Cardiac muscle cell (in vitro differentiated cells and primary cell): Measurements from ENCODE around the gene SIPA1. TPM values are rescaled to one million over a fixed set of nuclear protein-coding genes. Genes with fewer than 3 reads are reported as not detected.
A peak's percentile ranks its signal among the peaks of the same experiment; 100 is the strongest.

Experiments used
- DNase-seq, 2 donors: peaks; one replicate each; pipeline versions ENCODE4 v3.0.0 to v3.0.0-alpha.2; 2010 to 2017; ENCODE audit warnings: low read depth in 1 of 2, low spot score in 1 of 2
- H3K27ac ChIP-seq: fragments of 200-600 bp; sonication (generic); 2 replicates; pipeline ENCODE4 v1.5.1; 2016
- H3K27me3 ChIP-seq: fragments of 200-600 bp; sonication (generic); 2 replicates; pipeline ENCODE4 v1.6.0; 2016; ENCODE audit warnings: control low read depth
- H3K36me3 ChIP-seq: fragments of 200-600 bp; sonication (generic); 2 replicates; pipeline ENCODE4 v1.5.1; 2016; ENCODE audit warnings: control low read depth
- H3K4me1 ChIP-seq: fragments of 200-600 bp; sonication (generic); 2 replicates; pipeline ENCODE4 v1.8.1; 2017; ENCODE audit warnings: low read depth, mild to moderate bottlenecking, mixed run types
- H3K4me3 ChIP-seq: fragments of 200-600 bp; sonication (generic); 2 replicates; pipeline ENCODE4 v1.5.1; 2016; ENCODE audit warnings: mild to moderate bottlenecking
- H3K9me3 ChIP-seq: fragments of 200-600 bp; sonication (generic); 2 replicates; pipeline ENCODE4 v1.5.1; 2017; ENCODE audit warnings: low read depth, mild to moderate bottlenecking, control low read depth
- CTCF ChIP-seq: IDR thresholded peaks from 2 replicates; pipeline ENCODE4 v1.5.1; 2012; ENCODE audit warnings: low read depth, mild to moderate bottlenecking, low read length
- polyA plus RNA-seq: library from polyadenylated mRNA; unstranded; fragments of >200 nt; fragmentation: Nextera tagmentation; extraction: Ambion mirVana; gene quantifications from 2 replicates; pipeline ENCODE4 v1.2.1, GENCODE V29; 2016
- total RNA-seq: library from RNA; depleted of rRNA; stranded (reverse); fragments of >200 nt; gene quantifications from 2 replicates; pipeline ENCODE4 v1.2.3, GENCODE V29; 2016

The SIPA1 gene
- total and polyA plus RNA-seq, 2 experiments from 2014 or later, result 21.6 to 25.9 TPM

DNA sequence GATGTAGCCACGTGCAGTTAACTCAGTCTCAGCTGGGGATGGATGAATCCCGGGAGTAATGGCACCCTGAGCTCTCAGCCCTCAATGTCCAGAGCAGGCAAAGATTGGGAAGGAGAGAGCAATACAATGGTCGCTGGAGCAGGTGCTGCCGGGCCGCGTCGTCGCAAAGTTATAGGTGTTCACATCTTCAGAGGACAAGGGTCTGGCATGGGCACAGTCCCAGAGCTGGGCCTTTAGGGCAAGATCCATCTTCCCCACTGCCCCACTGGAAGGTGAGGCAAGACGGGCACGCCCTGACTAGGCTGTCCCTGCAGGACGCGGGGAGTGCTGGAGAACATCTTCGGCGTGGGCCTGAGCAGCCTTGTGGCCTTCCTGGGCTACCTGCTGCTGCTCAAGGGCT, 14.7 kb upstream of the SIPA1 start:
- no peaks in the 10 kb centered on the region for H3K9me3 ChIP-seq
- TF ChIP-seq CTCF, result no peak
- DNase-seq, result no peak
- no peak overlapping the region for H3K27ac ChIP-seq
- H3K36me3 ChIP-seq, result peaks cover 31% of the 10 kb centered on the region
- H3K4me1 ChIP-seq, result no peaks in the 10 kb centered on the region
- H3K27me3 ChIP-seq, result no peaks in the 10 kb centered on the region
- no peak overlapping the region for H3K4me3 ChIP-seq

GRCh38 chr11:65623852-65624616, 13.9 kb upstream of the SIPA1 start:
- no peak overlapping the region for H3K27ac ChIP-seq
- no peak overlapping the region for H3K4me3 ChIP-seq
- peaks cover 38% of the 10 kb centered on the region for H3K36me3 ChIP-seq
- H3K4me1 ChIP-seq, result no peaks in the 10 kb centered on the region
- DNase-seq, result no peak
- no peak for TF ChIP-seq CTCF
- no peaks in the 10 kb centered on the region for H3K27me3 ChIP-seq
- H3K9me3 ChIP-seq, result no peaks in the 10 kb centered on the region

GRCh38 chr11:65624931-65625627, 12.8 kb upstream of the SIPA1 start:
- no peak for DNase-seq
- Histone ChIP-seq H3K27ac (no peak overlapping the region), H3K4me3 (no peak overlapping the region), H3K27me3 (no peaks in the 10 kb centered on the region), H3K4me1 (no peaks in the 10 kb centered on the region), H3K9me3 (no peaks in the 10 kb centered on the region), H3K36me3 (peaks cover 39% of the 10 kb centered on the region)
- TF ChIP-seq CTCF, result no peak

DNA sequence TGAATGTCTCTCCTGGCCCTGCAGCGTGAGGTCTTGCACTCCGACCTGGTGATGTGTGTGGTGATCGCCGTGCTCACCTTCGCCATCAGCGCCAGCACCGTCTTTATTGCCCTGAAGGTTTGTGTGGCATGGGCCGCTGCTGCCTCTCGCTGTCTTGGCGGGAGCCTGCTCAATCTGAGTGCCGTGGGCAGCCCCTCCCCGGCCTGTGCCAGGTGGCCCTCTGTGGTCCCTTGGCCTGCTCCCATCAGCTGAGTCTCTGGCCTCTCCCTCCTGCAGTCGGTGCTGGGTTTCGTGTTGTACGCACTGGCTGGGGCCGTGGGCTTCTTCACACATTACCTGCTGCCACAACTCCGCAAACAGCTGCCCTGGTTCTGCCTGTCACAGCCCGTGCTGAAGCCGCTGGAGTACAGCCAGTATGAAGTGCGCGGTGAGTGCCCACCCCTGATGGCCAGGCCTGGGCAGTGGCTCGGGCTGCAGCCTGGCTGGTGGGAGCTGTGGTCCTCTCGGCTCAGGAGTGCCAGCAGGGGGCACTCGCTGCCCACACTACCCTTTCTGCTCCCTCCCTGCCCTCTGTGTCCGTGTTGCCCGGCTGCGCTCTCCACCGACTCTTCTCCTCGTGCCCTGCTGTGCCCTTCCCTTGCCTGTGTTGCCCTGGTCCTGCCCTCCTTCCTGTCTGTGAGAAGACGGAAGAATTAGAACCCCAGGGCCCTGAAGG, 12.1 kb upstream of the SIPA1 start:
- TF ChIP-seq CTCF, result peak; percentile 50

GRCh38 chr11:65627202-65627601, 10.7 kb upstream of the SIPA1 start:
- Histone ChIP-seq H3K36me3 (peaks cover 44% of the 10 kb centered on the region), H3K4me1 (no peaks in the 10 kb centered on the region), H3K4me3 (no peak overlapping the region), H3K27ac (no peak overlapping the region), H3K9me3 (no peaks in the 10 kb centered on the region), H3K27me3 (no peaks in the 10 kb centered on the region)
- no peak for TF ChIP-seq CTCF
- DNase-seq, result no peak

More for the DNA sequence above, 12.1 kb upstream of the SIPA1 start:
- Histone ChIP-seq H3K27me3 (no peaks in the 10 kb centered on the region), H3K4me1 (no peaks in the 10 kb centered on the region), H3K27ac (no peak overlapping the region), H3K9me3 (no peaks in the 10 kb centered on the region), H3K4me3 (no peak overlapping the region), H3K36me3 (peaks cover 44% of the 10 kb centered on the region)
- DNase-seq, result peak; percentile 50 to 64
